CD4-positive, alpha-beta T cell treated with Interleukin-2 at 100 ng/mL for 4 hours (primary cell): Measurements from ENCODE around the gene ZBTB8B.
"Not testable (repeated sequence)": the region's sequence is repeated elsewhere in the genome, so short reads cannot be mapped to it uniquely, and the experiment has no call there.

Source experiments
- DNase-seq: peaks from one replicate; pipeline ENCODE4 v3.0.0-alpha.2; 2020; ENCODE audit warnings: low spot score

Gene ZBTB8B

GRCh38 chr1:32470431-32470830, 5.6 kb downstream of the ZBTB8B start:
- no peak for DNase-seq

- no peak for DNase-seq
These were observed 6.3 kb downstream of the ZBTB8B start for GRCh38 chr1:32470991-32471694.

GRCh38 chr1:32471695-32472362, 7.0 kb downstream of the ZBTB8B start:
- DNase-seq, result no peak

- DNase-seq, result not testable (repeated sequence)
These were observed 8.1 kb downstream of the ZBTB8B start for GRCh38 chr1:32472966-32473365.

- DNase-seq, result no peak
These were observed 10.1 kb downstream of the ZBTB8B start for GRCh38 chr1:32474954-32475353.

- no peak for DNase-seq
These were observed 15.1 kb downstream of the ZBTB8B start for GRCh38 chr1:32480003-32480402.

GRCh38 chr1:32480761-32481160, 15.9 kb downstream of the ZBTB8B start:
- no peak for DNase-seq

- DNase-seq, result not testable (repeated sequence)
These were observed 16.9 kb downstream of the ZBTB8B start for GRCh38 chr1:32481788-32482187.

- no peak for DNase-seq
These were observed 20.8 kb downstream of the ZBTB8B start for GRCh38 chr1:32485554-32486255.

- DNase-seq, result no peak
These were observed 21.7 kb downstream of the ZBTB8B start for GRCh38 chr1:32486463-32487113.

GRCh38 chr1:32487182-32487581, 22.3 kb downstream of the ZBTB8B start:
- no peak for DNase-seq

GRCh38 chr1:32489774-32490454, 25.0 kb downstream of the ZBTB8B start:
- no peak for DNase-seq

GRCh38 chr1:32491386-32491785, 26.5 kb downstream of the ZBTB8B start:
- DNase-seq, result no peak

GRCh38 chr1:32494196-32494595, 29.3 kb downstream of the ZBTB8B start:
- DNase-seq, result no peak

- no peak for DNase-seq
These were observed 30.0 kb downstream of the ZBTB8B start for GRCh38 chr1:32494711-32495337.

GRCh38 chr1:32496127-32496526, 31.3 kb downstream of the ZBTB8B start:
- DNase-seq, result no peak

GRCh38 chr1:32498751-32499150, 33.9 kb downstream of the ZBTB8B start:
- no peak for DNase-seq

GRCh38 chr1:32500387-32501209, 35.7 kb downstream of the ZBTB8B start:
- no peak for DNase-seq

- DNase-seq, result no peak
These were observed 37.0 kb downstream of the ZBTB8B start for GRCh38 chr1:32501865-32502264.

- DNase-seq, result no peak
These were observed 38.3 kb downstream of the ZBTB8B start for GRCh38 chr1:32503153-32503552.

GRCh38 chr1:32507021-32507420, 42.1 kb downstream of the ZBTB8B start:
- no peak for DNase-seq
